GM21529 (cell line): ENCODE results near the gene C1orf198.

Source experiments
- ATAC-seq: cut with Tn5 transposase; IDR thresholded peaks from one replicate; pipeline ENCODE4 v1.9.1; 2021; ENCODE audit not compliant: unreplicated experiment

The C1orf198 gene

GRCh38 chr1:230867903-230868735, at the start of gene C1orf198:
C1orf198 (minus strand) TSS chr1:230868521; CDS start chr1:230868512, 9 bp downstream.
- peak; percentile 87 for ATAC-seq

- ATAC-seq = peak; percentile 73
These were observed 49.2 kb upstream of the C1orf198 start for GRCh38 chr1:230917284-230918135.

- ATAC-seq = no peak
These were observed 48.4 kb upstream of the C1orf198 start for GRCh38 chr1:230916587-230917283.

GRCh38 chr1:230915078-230915477, 46.8 kb upstream of the C1orf198 start:
- no peak for ATAC-seq

- no peak for ATAC-seq
These were observed 45.2 kb upstream of the C1orf198 start for GRCh38 chr1:230913496-230913895.

GRCh38 chr1:230910755-230911117, 42.4 kb upstream of the C1orf198 start:
- no peak for ATAC-seq

GRCh38 chr1:230909974-230910754, 41.8 kb upstream of the C1orf198 start:
- no peak for ATAC-seq

GRCh38 chr1:230907472-230908205, 39.3 kb upstream of the C1orf198 start:
- ATAC-seq = no peak

- no peak for ATAC-seq
These were observed 37.9 kb upstream of the C1orf198 start for GRCh38 chr1:230906226-230906625.

GRCh38 chr1:230905733-230906132, 37.4 kb upstream of the C1orf198 start:
- no peak for ATAC-seq

GRCh38 chr1:230902349-230902923, 34.1 kb upstream of the C1orf198 start:
- no peak for ATAC-seq

- no peak for ATAC-seq
These were observed 33.4 kb upstream of the C1orf198 start for GRCh38 chr1:230901671-230902070.

- no peak for ATAC-seq
These were observed 32.7 kb upstream of the C1orf198 start for GRCh38 chr1:230900984-230901383.

GRCh38 chr1:230899841-230900251, 31.5 kb upstream of the C1orf198 start:
- no peak for ATAC-seq

- ATAC-seq = no peak
These were observed 30.4 kb upstream of the C1orf198 start for GRCh38 chr1:230898748-230899147.

GRCh38 chr1:230898144-230898543, 29.8 kb upstream of the C1orf198 start:
- ATAC-seq = no peak

- ATAC-seq = no peak
These were observed 28.5 kb upstream of the C1orf198 start for GRCh38 chr1:230896779-230897178.

GRCh38 chr1:230895452-230895851, 27.1 kb upstream of the C1orf198 start:
- no peak for ATAC-seq

GRCh38 chr1:230894664-230895063, 26.3 kb upstream of the C1orf198 start:
- no peak for ATAC-seq

- no peak for ATAC-seq
These were observed 25.7 kb upstream of the C1orf198 start for GRCh38 chr1:230894032-230894431.
